ENCODE results near the gene PLEKHA8. TPM values are rescaled to one million over a fixed set of nuclear protein-coding genes. Genes with fewer than 3 reads are reported as not detected.

Gene PLEKHA8
- total RNA-seq, 1 experiment from 2014 or later = 38.1 TPM

DNA sequence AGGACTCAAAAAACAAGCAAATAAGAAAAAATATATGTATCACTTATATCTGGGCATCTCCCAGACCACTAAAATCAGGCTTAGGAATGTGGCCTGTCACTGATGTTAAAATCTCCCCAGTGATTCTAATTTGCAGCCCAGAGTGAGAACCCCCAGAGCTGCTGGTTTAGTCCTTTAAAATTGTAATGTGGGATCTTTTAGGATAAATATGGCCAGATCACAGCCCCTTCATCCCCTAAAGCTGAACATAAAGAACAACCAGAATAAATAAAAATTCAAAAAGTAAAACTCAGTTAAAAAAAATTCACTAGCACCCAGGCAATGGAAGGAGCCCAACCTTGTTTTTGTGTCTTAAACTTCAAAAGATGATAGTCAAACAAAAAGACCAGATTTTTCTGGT lies 60.1 kb downstream of the PLEKHA8 start (continued):
- TF ChIP-seq ARID4B (CRISPR knock-in tag; IDR thresholded peaks at IDR 0.05; ENCODE audit: borderline replicate concordance) (no peak), SOX15 (CRISPR knock-in tag; IDR thresholded peaks at IDR 0.05) (no peak), SMAD4 (CRISPR knock-in tag; IDR thresholded peaks at IDR 0.05) (no peak), TCF7 (CRISPR knock-in tag; IDR thresholded peaks at IDR 0.05; ENCODE audit: low read depth) (no peak), ZNF671 (CRISPR knock-in tag; IDR thresholded peaks at IDR 0.05) (no peak), CREB1 (CRISPR knock-in tag; IDR thresholded peaks at IDR 0.05) (no peak)
- TF ChIP-seq, protein P1, sequence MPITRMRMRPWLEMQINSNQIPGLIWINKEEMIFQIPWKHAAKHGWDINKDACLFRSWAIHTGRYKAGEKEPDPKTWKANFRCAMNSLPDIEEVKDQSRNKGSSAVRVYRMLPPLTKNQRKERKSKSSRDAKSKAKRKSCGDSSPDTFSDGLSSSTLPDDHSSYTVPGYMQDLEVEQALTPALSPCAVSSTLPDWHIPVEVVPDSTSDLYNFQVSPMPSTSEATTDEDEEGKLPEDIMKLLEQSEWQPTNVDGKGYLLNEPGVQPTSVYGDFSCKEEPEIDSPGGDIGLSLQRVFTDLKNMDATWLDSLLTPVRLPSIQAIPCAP (CRISPR knock-in tag; IDR thresholded peaks at IDR 0.05) = no peak
- TF ChIP-seq, protein P2, sequence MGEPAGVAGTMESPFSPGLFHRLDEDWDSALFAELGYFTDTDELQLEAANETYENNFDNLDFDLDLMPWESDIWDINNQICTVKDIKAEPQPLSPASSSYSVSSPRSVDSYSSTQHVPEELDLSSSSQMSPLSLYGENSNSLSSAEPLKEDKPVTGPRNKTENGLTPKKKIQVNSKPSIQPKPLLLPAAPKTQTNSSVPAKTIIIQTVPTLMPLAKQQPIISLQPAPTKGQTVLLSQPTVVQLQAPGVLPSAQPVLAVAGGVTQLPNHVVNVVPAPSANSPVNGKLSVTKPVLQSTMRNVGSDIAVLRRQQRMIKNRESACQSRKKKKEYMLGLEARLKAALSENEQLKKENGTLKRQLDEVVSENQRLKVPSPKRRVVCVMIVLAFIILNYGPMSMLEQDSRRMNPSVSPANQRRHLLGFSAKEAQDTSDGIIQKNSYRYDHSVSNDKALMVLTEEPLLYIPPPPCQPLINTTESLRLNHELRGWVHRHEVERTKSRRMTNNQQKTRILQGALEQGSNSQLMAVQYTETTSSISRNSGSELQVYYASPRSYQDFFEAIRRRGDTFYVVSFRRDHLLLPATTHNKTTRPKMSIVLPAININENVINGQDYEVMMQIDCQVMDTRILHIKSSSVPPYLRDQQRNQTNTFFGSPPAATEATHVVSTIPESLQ (CRISPR knock-in tag; IDR thresholded peaks at IDR 0.05) = no peak

DNA sequence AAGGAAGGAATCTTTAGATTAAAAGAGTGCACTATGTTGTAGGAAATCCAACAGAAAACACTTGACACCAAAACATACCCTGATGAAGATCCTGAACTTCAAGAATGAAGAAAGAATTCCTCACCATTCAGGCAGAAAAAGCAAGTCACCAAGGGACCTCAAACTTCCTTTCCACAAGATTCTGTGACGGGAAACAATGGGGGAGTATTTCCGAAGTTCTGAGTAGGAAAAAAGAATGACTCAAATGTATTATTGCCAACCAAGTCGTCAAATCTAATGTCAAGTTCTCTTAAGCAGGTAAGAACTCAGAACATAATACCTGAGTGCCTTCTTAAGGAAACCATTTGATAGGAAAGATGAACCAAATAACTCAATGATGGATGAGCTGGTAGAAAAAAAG lies 61.9 kb downstream of the PLEKHA8 start:
- ATAC-seq = no peak
- Mint-ChIP-seq H3K27me3 (ENCODE audit: low read depth) (no peaks in the 10 kb centered on the region), H3K9me3 (peaks cover 10% of the 10 kb centered on the region), H3K4me3 (no peak overlapping the region), H3K4me1 (peaks cover 4% of the 10 kb centered on the region), H3K27ac (0 out of 2 replicates have a peak overlapping the region, but pooled peaks have one; percentile 4), H3K36me3 (peaks cover 19% of the 10 kb centered on the region)
- TF ChIP-seq, protein P2 (CRISPR knock-in tag; IDR thresholded peaks at IDR 0.05) = no peak
- TF ChIP-seq MLX (CRISPR knock-in tag; IDR thresholded peaks at IDR 0.05) (no peak), JUN (CRISPR knock-in tag; IDR thresholded peaks at IDR 0.05) (no peak)
- TF ChIP-seq, protein P3, sequence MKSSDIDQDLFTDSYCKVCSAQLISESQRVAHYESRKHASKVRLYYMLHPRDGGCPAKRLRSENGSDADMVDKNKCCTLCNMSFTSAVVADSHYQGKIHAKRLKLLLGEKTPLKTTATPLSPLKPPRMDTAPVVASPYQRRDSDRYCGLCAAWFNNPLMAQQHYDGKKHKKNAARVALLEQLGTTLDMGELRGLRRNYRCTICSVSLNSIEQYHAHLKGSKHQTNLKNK (CRISPR knock-in tag; IDR thresholded peaks at IDR 0.05) = no peak
- POLR2A ChIA-PET = no interaction called here
- no peak for DNase-seq (ENCODE audit: low spot score)
- CTCF ChIA-PET = no interaction called here

DNA sequence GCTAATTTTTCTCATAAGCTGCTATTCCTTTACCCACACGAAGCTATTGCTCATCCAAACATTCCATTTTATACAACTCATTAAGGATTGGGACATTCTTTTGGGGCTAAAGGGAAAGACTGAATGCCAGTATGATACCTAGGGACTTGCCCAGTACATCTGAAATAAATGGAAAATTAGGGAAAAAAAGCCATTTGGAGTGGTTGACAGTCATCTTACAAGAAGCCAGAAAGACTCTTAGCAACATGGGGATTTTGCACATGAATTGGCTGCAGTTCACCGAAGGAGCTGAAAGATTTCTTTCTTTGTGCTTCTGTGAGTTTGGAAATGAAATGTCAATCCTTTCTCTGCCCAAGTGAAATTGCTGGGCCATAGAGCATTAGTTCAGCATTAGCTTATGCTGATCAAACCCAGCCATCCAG lies 63.3 kb downstream of the PLEKHA8 start:
- H3K9me3 Mint-ChIP-seq = peaks cover 21% of the 10 kb centered on the region
- DNase-seq (ENCODE audit: low spot score) (no peak), ATAC-seq (no peak)
- 0 out of 2 replicates have a peak overlapping the region, but pooled peaks have one; percentile 14 for H3K27ac Mint-ChIP-seq
- H3K4me1 Mint-ChIP-seq = peaks cover 4% of the 10 kb centered on the region
- peaks cover 33% of the 10 kb centered on the region for H3K36me3 Mint-ChIP-seq
- ChIA-PET CTCF (interaction anchor here (0.7 to 0.9 kb wide), 2 partner anchors 17 to 21 kb away, joined by 3 read pairs; no protein-coding TSS in a partner anchor), POLR2A (interaction anchor here (0.6 kb wide), 1 partner anchor 690 kb away, joined by 3 read pairs; no protein-coding TSS in a partner anchor)
- TF ChIP-seq EMX1 (CRISPR knock-in tag; IDR thresholded peaks at IDR 0.05) (no peak), ZNF138 (CRISPR knock-in tag; conservative IDR thresholded peaks at IDR 0.05) (no peak), IRF2 (CRISPR knock-in tag; IDR thresholded peaks at IDR 0.05; ENCODE audit: borderline replicate concordance, low read depth) (no peak), SP1 (CRISPR knock-in tag; conservative IDR thresholded peaks at IDR 0.05) (no peak), RELA (CRISPR knock-in tag; IDR thresholded peaks at IDR 0.05; ENCODE audit: borderline replicate concordance) (no peak), TEAD4 (CRISPR knock-in tag; IDR thresholded peaks at IDR 0.05) (no peak)
- TF ChIP-seq, protein P4, sequence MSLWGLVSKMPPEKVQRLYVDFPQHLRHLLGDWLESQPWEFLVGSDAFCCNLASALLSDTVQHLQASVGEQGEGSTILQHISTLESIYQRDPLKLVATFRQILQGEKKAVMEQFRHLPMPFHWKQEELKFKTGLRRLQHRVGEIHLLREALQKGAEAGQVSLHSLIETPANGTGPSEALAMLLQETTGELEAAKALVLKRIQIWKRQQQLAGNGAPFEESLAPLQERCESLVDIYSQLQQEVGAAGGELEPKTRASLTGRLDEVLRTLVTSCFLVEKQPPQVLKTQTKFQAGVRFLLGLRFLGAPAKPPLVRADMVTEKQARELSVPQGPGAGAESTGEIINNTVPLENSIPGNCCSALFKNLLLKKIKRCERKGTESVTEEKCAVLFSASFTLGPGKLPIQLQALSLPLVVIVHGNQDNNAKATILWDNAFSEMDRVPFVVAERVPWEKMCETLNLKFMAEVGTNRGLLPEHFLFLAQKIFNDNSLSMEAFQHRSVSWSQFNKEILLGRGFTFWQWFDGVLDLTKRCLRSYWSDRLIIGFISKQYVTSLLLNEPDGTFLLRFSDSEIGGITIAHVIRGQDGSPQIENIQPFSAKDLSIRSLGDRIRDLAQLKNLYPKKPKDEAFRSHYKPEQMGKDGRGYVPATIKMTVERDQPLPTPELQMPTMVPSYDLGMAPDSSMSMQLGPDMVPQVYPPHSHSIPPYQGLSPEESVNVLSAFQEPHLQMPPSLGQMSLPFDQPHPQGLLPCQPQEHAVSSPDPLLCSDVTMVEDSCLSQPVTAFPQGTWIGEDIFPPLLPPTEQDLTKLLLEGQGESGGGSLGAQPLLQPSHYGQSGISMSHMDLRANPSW (CRISPR knock-in tag; conservative IDR thresholded peaks at IDR 0.05; ENCODE audit: low read depth) = no peak
- H3K27me3 Mint-ChIP-seq (ENCODE audit: low read depth) = no peaks in the 10 kb centered on the region
- no peak overlapping the region for H3K4me3 Mint-ChIP-seq
